K562 (cell line): ENCODE data around the gene RAE1. TPM values are rescaled to one million over a fixed set of nuclear protein-coding genes. Genes with fewer than 3 reads are reported as not detected.

Experiments used
- ATF2 ChIP-seq: sonication (generic); formaldehyde crosslinking; IDR thresholded peaks from 2 replicates; pipeline ENCODE4 v1.8.1; 2022; ENCODE audit warnings: missing genetic modification reagents
- ELF1 ChIP-seq: fragments of 200-800 bp; sonication (Bioruptor generic); IDR thresholded peaks from 2 replicates; pipeline ENCODE4 v1.6.1; 2016; ENCODE audit warnings: missing genetic modification characterization, missing compliant biosample characterization
- FOXK2 ChIP-seq, 2 experiments: fragments of 450-650 bp; IDR thresholded peaks in 1 of 2; conservative IDR thresholded peaks in 1 of 2; 2 replicates each; pipeline ENCODE4 v1.6.1; 2016; ENCODE audit warnings: low read depth in 2 of 2, mild to moderate bottlenecking in 1 of 2
- GATA2 ChIP-seq: sonication (generic); formaldehyde crosslinking; IDR thresholded peaks from 2 replicates; pipeline ENCODE4 v1.4.0; 2020; ENCODE audit warnings: mild to moderate bottlenecking, missing genetic modification reagents
- GTF3C2 ChIP-seq: IDR thresholded peaks from 3 replicates; pipeline ENCODE4 v1.6.1; 2011; ENCODE audit warnings: borderline replicate concordance, mild to moderate bottlenecking, moderate library complexity; ENCODE audit not compliant: insufficient read length; ENCODE audit errors: extremely low read depth
- HDAC1 ChIP-seq, 2 experiments: fragments of 450-650 bp; IDR thresholded peaks; 2 replicates each; pipeline ENCODE4 v1.6.1; 2016 to 2017; ENCODE audit warnings: inconsistent platforms in 1 of 2, mild to moderate bottlenecking in 1 of 2, moderate library complexity in 1 of 2
- HNRNPK ChIP-seq: fragments of 200-400 bp; formaldehyde crosslinking; IDR thresholded peaks from one replicate; pipeline ENCODE4 v1.6.1; 2018; ENCODE audit warnings: mild to moderate bottlenecking, low read depth, low read length; ENCODE audit not compliant: poor library complexity, severe bottlenecking
- HNRNPLL ChIP-seq: fragments of 200-400 bp; formaldehyde crosslinking; IDR thresholded peaks from 2 replicates; pipeline ENCODE4 v1.6.1; 2017; ENCODE audit warnings: low read length, low read depth, mild to moderate bottlenecking; ENCODE audit not compliant: poor library complexity, severe bottlenecking
- IRF9 ChIP-seq: fragments of 450-650 bp; IDR thresholded peaks from 2 replicates; pipeline ENCODE4 v1.6.1; 2016; ENCODE audit warnings: missing biosample characterization, missing genetic modification characterization
- MBD2 ChIP-seq: sonication (generic); IDR thresholded peaks from 2 replicates; pipeline ENCODE4 v1.6.1; 2016; ENCODE audit warnings: low read depth, borderline replicate concordance
- PCBP1 ChIP-seq: fragments of 200-400 bp; formaldehyde crosslinking; IDR thresholded peaks from 2 replicates; pipeline ENCODE4 v1.6.1; 2018; ENCODE audit warnings: mild to moderate bottlenecking, low read depth, low read length; ENCODE audit not compliant: poor library complexity, severe bottlenecking
- PHF20 ChIP-seq: fragments of 450-650 bp; IDR thresholded peaks from 2 replicates; pipeline ENCODE4 v1.6.1; 2018; ENCODE audit not compliant: partially characterized antibody
- POLR3G ChIP-seq: IDR thresholded peaks from 2 replicates; pipeline ENCODE4 v1.6.1; 2011; ENCODE audit not compliant: insufficient read length, insufficient replicate concordance; ENCODE audit errors: extremely low read depth
- PTRF ChIP-seq: fragments of 450-650 bp; IDR thresholded peaks from 2 replicates; pipeline ENCODE4 v1.6.1; 2016; ENCODE audit warnings: mild to moderate bottlenecking, missing genetic modification characterization, missing compliant biosample characterization
- SMAD4 ChIP-seq: fragments of 250-450 bp; sonication (Bioruptor Pico); conservative IDR thresholded peaks from 2 replicates; pipeline ENCODE4 v1.8.0; 2021; ENCODE audit warnings: inconsistent platforms, mild to moderate bottlenecking, moderate library complexity
- SMC3 ChIP-seq: conservative IDR thresholded peaks from 2 replicates; pipeline ENCODE4 v1.6.1; 2011; ENCODE audit warnings: low read depth, low read length, improper control_type of control experiment; ENCODE audit not compliant: insufficient read depth
- SUPT5H ChIP-seq: fragments of 450-650 bp; IDR thresholded peaks from 2 replicates; pipeline ENCODE4 v1.6.1; 2016
- TAF7 ChIP-seq: fragments of 450-650 bp; IDR thresholded peaks from 2 replicates; pipeline ENCODE4 v1.6.1; 2016; ENCODE audit warnings: missing genetic modification characterization, missing compliant biosample characterization
- ZNF408 ChIP-seq: fragments of 250-450 bp; sonication (Bioruptor Pico); IDR thresholded peaks from 2 replicates; pipeline ENCODE4 v1.4.0; 2020; ENCODE audit warnings: low read depth, mild to moderate bottlenecking, moderate library complexity
- polyA plus RNA-seq, 8 experiments: library from polyadenylated mRNA; depleted of rRNA in 4 of 8; stranded (reverse) in 5 of 8; unstranded in 3 of 8; fragments of >200 nt; fragmentation: Nextera tagmentation in 2 of 8; fragmentation: Illumina TruSeq in 1 of 8; extraction: Ambion mirVana in 2 of 8; extraction: Trizol in 1 of 8; gene quantifications; 2 replicates each; pipeline versions ENCODE4 v1.2.1 to v1.2.3, GENCODE V29; 2011 to 2014; ENCODE audit warnings: inconsistent platforms in 1 of 8, missing spikeins in 1 of 8
- total RNA-seq, 7 experiments: library from RNA; depleted of rRNA in 6 of 7; stranded (reverse); fragments of >200 nt in 6 of 7; fragmentation: Illumina TruSeq in 2 of 7; extraction: Trizol in 2 of 7; gene quantifications; 2 replicates each; pipeline versions ENCODE4 v1.2.1 to v1.2.3, GENCODE V29; 2011 to 2021; ENCODE audit warnings: low replicate concordance in 1 of 7
- TF ChIP-seq, protein P1 (sequence below): fragments of 450-650 bp; IDR thresholded peaks from 2 replicates; pipeline ENCODE4 v1.7.0; 2016; ENCODE audit warnings: borderline replicate concordance

The RAE1 gene
- total and polyA plus RNA-seq, 9 of the 15 experiments (the other 6 are each of a cell fraction or from before 2014, with no cell fraction given) = 33.7 to 248 (median 77.7) TPM

GRCh38 chr20:57351042-57351783 lies at the start of gene RAE1 (continued):
- TF ChIP-seq, protein P1, sequence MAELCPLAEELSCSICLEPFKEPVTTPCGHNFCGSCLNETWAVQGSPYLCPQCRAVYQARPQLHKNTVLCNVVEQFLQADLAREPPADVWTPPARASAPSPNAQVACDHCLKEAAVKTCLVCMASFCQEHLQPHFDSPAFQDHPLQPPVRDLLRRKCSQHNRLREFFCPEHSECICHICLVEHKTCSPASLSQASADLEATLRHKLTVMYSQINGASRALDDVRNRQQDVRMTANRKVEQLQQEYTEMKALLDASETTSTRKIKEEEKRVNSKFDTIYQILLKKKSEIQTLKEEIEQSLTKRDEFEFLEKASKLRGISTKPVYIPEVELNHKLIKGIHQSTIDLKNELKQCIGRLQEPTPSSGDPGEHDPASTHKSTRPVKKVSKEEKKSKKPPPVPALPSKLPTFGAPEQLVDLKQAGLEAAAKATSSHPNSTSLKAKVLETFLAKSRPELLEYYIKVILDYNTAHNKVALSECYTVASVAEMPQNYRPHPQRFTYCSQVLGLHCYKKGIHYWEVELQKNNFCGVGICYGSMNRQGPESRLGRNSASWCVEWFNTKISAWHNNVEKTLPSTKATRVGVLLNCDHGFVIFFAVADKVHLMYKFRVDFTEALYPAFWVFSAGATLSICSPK = no peak
- TF ChIP-seq POLR3G (no peak), FOXK2 (conservative IDR thresholded peaks at IDR 0.05 in 1 of 2, IDR thresholded peaks at IDR 0.05 in 1 of 2; ENCODE audit: low read depth in 2 of 2) (peak in 1 of 2 experiments; percentile 10; a peak in 1 of 4 replicates), PCBP1 (no peak), IRF9 (tag) (no peak), SMC3 (no peak), GATA2 (CRISPR knock-in tag) (no peak), MBD2 (peak; percentile 54; the same call in 1 of the 2 replicates), PTRF (tag) (no peak), SMAD4 (CRISPR knock-in tag) (0 out of 2 replicates have a peak, but pooled peaks have one; percentile 26), ELF1 (tag) (peak; percentile 64; the same call in 1 of the 2 replicates), HNRNPLL (peak; percentile 70), TAF7 (peak; percentile 77), PHF20 (peak; percentile 95), ATF2 (CRISPR knock-in tag) (no peak), SUPT5H (peak; percentile 90), GTF3C2 (no peak), HDAC1 (IDR thresholded peaks at IDR 0.05) (peak in 1 of 2 experiments; percentile 82; a peak in 2 of 4 replicates), ZNF408 (CRISPR knock-in tag) (no peak), HNRNPK (no peak)
